ENCODE data around the gene RBM14. TPM values are rescaled to one million over a fixed set of nuclear protein-coding genes. Genes with fewer than 3 reads are reported as not detected.

The RBM14 gene
- total and polyA plus RNA-seq, 2 donors (not counting 3 experiments of a cell fraction or from before 2014, with no cell fraction given) = 44.0 to 104 TPM

DNA sequence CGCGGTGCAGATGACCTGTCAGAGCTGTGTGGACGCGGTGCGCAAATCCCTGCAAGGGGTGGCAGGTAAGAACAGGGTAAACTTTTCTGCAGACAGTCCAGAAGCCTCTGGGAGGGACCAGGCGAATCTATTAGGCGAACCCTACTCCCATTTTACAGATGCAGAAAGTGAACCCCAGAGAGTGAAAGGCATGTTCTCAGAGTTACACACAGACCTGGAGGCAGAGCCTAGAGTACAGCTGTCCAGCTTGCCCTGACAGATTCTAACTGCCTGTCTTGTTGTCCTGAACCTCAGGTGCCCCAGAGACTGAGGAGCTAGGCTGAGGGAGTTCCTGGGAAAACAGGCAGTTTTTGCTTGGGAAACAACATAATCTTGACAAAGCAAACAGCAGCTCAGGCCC is 22.8 kb upstream of the RBM14 start:
- CTCF ChIA-PET = no interaction called here
- H3K36me3 ChIP-seq (ENCODE audit: control insufficient read depth in 2 of 2, extremely low read depth in 1 of 2, insufficient read depth in 2 of 2, low read length in 2 of 2) = no peaks in the 10 kb centered on the region

GRCh38 chr11:66595245-66595904 is 21.1 kb upstream of the RBM14 start:
- H3K36me3 ChIP-seq (ENCODE audit: control insufficient read depth in 2 of 2, extremely low read depth in 1 of 2, insufficient read depth in 2 of 2, low read length in 2 of 2) = peaks cover 0 to 4% of the 10 kb centered on the region in 2 experiments
- H3K27ac ChIP-seq (ENCODE audit: insufficient read depth, low read depth, low read length) = no peak overlapping the region
- CTCF ChIA-PET = interaction anchor here (1.5 to 2.2 kb wide), 2 partner anchors 10 to 83 kb away, joined by 3 to 11 read pairs; partner anchors contain the start of gene RBM4B
- TF ChIP-seq FOS (IDR thresholded peaks at IDR 0.05; ENCODE audit: borderline replicate concordance, insufficient read depth, low read length) (no peak), MAX (IDR thresholded peaks at IDR 0.05; ENCODE audit: insufficient read depth, insufficient read length) (no peak), EZH2 (IDR thresholded peaks at IDR 0.05; ENCODE audit: borderline replicate concordance, low read depth, low read length, severe bottlenecking) (no peak), POLR2A (IDR thresholded peaks at IDR 0.05; ENCODE audit: low read depth, low read length) (no peak), POLR2AphosphoS5 (IDR thresholded peaks at IDR 0.05; ENCODE audit: insufficient read depth, low read depth, low read length) (no peak), JUN (IDR thresholded peaks at IDR 0.05; ENCODE audit: borderline replicate concordance, insufficient read depth, insufficient read length, low read depth) (no peak), GATA2 (IDR thresholded peaks at IDR 0.05; ENCODE audit: insufficient read depth, insufficient read length, low read depth, low read length) (no peak), MYC (IDR thresholded peaks at IDR 0.05; ENCODE audit: low read depth, low read length) (no peak)
- TF ChIP-seq, protein P1, sequence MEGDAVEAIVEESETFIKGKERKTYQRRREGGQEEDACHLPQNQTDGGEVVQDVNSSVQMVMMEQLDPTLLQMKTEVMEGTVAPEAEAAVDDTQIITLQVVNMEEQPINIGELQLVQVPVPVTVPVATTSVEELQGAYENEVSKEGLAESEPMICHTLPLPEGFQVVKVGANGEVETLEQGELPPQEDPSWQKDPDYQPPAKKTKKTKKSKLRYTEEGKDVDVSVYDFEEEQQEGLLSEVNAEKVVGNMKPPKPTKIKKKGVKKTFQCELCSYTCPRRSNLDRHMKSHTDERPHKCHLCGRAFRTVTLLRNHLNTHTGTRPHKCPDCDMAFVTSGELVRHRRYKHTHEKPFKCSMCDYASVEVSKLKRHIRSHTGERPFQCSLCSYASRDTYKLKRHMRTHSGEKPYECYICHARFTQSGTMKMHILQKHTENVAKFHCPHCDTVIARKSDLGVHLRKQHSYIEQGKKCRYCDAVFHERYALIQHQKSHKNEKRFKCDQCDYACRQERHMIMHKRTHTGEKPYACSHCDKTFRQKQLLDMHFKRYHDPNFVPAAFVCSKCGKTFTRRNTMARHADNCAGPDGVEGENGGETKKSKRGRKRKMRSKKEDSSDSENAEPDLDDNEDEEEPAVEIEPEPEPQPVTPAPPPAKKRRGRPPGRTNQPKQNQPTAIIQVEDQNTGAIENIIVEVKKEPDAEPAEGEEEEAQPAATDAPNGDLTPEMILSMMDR (IDR thresholded peaks at IDR 0.05; ENCODE audit: extremely low read depth in 1 of 2, insufficient read depth in 1 of 2, low read depth in 1 of 2, low read length in 2 of 2) = no peak
- FAIRE-seq (no peak), DNase-seq (ENCODE audit: low read depth, low spot score) (no peak)
- POLR2A ChIA-PET = interaction anchor here (0.5 to 1.7 kb wide), 2 partner anchors 21 to 104 kb away, joined by 5 to 8 read pairs; partner anchors contain the start of gene RBM14
- no peaks in the 10 kb centered on the region for H3K9me3 ChIP-seq (replicated peaks; ENCODE audit: control insufficient read depth, insufficient read depth, low read length)
- no peak overlapping the region for H3K4me2 ChIP-seq (ENCODE audit: insufficient read depth, low read length)
- peaks cover 0 to 2% of the 10 kb centered on the region in 2 experiments for H3K27me3 ChIP-seq (ENCODE audit: control insufficient read depth in 2 of 2, insufficient read depth in 2 of 2, low read length in 2 of 2)
- no peak overlapping the region for H3K9ac ChIP-seq (replicated peaks; ENCODE audit: extremely low read depth, insufficient read depth, low read length)
- no peaks in the 10 kb centered on the region for H3K79me2 ChIP-seq (ENCODE audit: control insufficient read depth, insufficient read depth, low read length)
- H3K9me1 ChIP-seq (replicated peaks; ENCODE audit: control insufficient read depth, extremely low read depth, insufficient read depth, low read length) = no peaks in the 10 kb centered on the region
- H3K4me3 ChIP-seq (replicated peaks in 1 of 3; ENCODE audit: insufficient read depth in 1 of 3, low read depth in 1 of 3, low read length in 3 of 3) = no peak overlapping the region
- intact Hi-C loops (cut with micrococcal nuclease) (no loop called here), dilution Hi-C loops (cut with MboI; ENCODE audit: extremely low pct_ligation_motif_present, low sequenced_read_pairs) (no loop called here)
- H2AFZ ChIP-seq (ENCODE audit: low read depth, low read length) = no peak overlapping the region
- no peaks in the 10 kb centered on the region for H4K20me1 ChIP-seq (replicated peaks; ENCODE audit: control insufficient read depth, extremely low read depth, insufficient read depth, low read length)
- peaks cover 5% of the 10 kb centered on the region for H3K4me1 ChIP-seq (ENCODE audit: control insufficient read depth, extremely low read depth, insufficient read depth, low read length)
- no TSS peak for BruUV-seq (replicated peaks)

More for the DNA sequence above, 22.8 kb upstream of the RBM14 start:
- Histone ChIP-seq H3K9me3 (replicated peaks; ENCODE audit: control insufficient read depth, insufficient read depth, low read length) (no peaks in the 10 kb centered on the region), H3K27me3 (ENCODE audit: control insufficient read depth in 2 of 2, insufficient read depth in 2 of 2, low read length in 2 of 2) (peaks cover 0 to 2% of the 10 kb centered on the region in 2 experiments), H3K4me2 (ENCODE audit: insufficient read depth, low read length) (peak overlapping the region; percentile 65), H3K79me2 (ENCODE audit: control insufficient read depth, insufficient read depth, low read length) (no peaks in the 10 kb centered on the region), H3K9me1 (replicated peaks; ENCODE audit: control insufficient read depth, extremely low read depth, insufficient read depth, low read length) (no peaks in the 10 kb centered on the region), H3K27ac (ENCODE audit: insufficient read depth, low read depth, low read length) (no peak overlapping the region), H2AFZ (ENCODE audit: low read depth, low read length) (peak overlapping the region; percentile 83), H4K20me1 (replicated peaks; ENCODE audit: control insufficient read depth, extremely low read depth, insufficient read depth, low read length) (no peaks in the 10 kb centered on the region), H3K4me3 (replicated peaks in 1 of 3; ENCODE audit: insufficient read depth in 1 of 3, low read depth in 1 of 3, low read length in 3 of 3) (peak overlapping the region in 2 of 3 experiments; percentile 60 to 63), H3K9ac (replicated peaks; ENCODE audit: extremely low read depth, insufficient read depth, low read length) (peak overlapping the region; percentile 59), H3K4me1 (ENCODE audit: control insufficient read depth, extremely low read depth, insufficient read depth, low read length) (peaks cover 5% of the 10 kb centered on the region)
- BruUV-seq (replicated peaks) = TSS peak; percentile 42
- POLR2A ChIA-PET = interaction anchor here (0.6 kb wide), 1 partner anchor 127 kb away, joined by 4 read pairs; no protein-coding TSS in a partner anchor
- DNase-seq (ENCODE audit: low read depth, low spot score) = no peak
- dilution Hi-C loops (cut with MboI; ENCODE audit: extremely low pct_ligation_motif_present, low sequenced_read_pairs) = no loop called here
- no peak for FAIRE-seq
- no peak for TF ChIP-seq MAX (IDR thresholded peaks at IDR 0.05; ENCODE audit: insufficient read depth, insufficient read length)
- intact Hi-C loops (cut with micrococcal nuclease) = loop anchor here (1.0 to 5.0 kb wide), 4 partner anchors 23 to 84 kb away; partner anchors contain the start of genes RBM14, RBM4 and RBM4B
